MM.1S (cell line): ENCODE data around the gene APOA1.

Experiments used
- DNase-seq: peaks from one replicate; pipeline ENCODE4 v3.0.0-alpha.2; 2015
- H2AFZ ChIP-seq: fragments of 300-600 bp; sonication (generic); 2 replicates; pipeline ENCODE4 v1.6.0; 2016; ENCODE audit warnings: antibody characterized with exemption, low read length
- H3F3A ChIP-seq: fragments of 300-600 bp; sonication (generic); 2 replicates; pipeline ENCODE4 v1.6.1; 2016; ENCODE audit warnings: mild to moderate bottlenecking, antibody characterized with exemption, low read length, moderate library complexity, mixed read lengths; ENCODE audit not compliant: insufficient read depth
- H3K27ac ChIP-seq: fragments of 300-600 bp; sonication (generic); 2 replicates; pipeline ENCODE4 v1.5.1; 2016; ENCODE audit warnings: mild to moderate bottlenecking, low read length
- H3K27me3 ChIP-seq: fragments of 300-600 bp; sonication (generic); replicated peaks from 2 replicates; pipeline ENCODE4 v1.6.0; 2016; ENCODE audit warnings: low read length; ENCODE audit not compliant: insufficient read depth
- H3K36me3 ChIP-seq: fragments of 300-600 bp; sonication (generic); replicated peaks from 2 replicates; pipeline ENCODE4 v1.6.1; 2016; ENCODE audit warnings: mild to moderate bottlenecking, low read length, mixed read lengths; ENCODE audit not compliant: insufficient read depth
- H3K4me1 ChIP-seq: fragments of 300-600 bp; sonication (generic); 2 replicates; pipeline ENCODE4 v1.6.1; 2016; ENCODE audit warnings: low read length, mixed read lengths
- H3K4me2 ChIP-seq: fragments of 300-600 bp; sonication (generic); 2 replicates; pipeline ENCODE4 v1.6.0; 2016; ENCODE audit warnings: low read depth, low read length
- H3K4me3 ChIP-seq: fragments of 300-600 bp; sonication (generic); 2 replicates; pipeline ENCODE4 v1.5.1; 2016; ENCODE audit warnings: low read length, mixed read lengths
- H3K79me2 ChIP-seq: fragments of 300-600 bp; sonication (generic); 2 replicates; pipeline ENCODE4 v1.6.1; 2016; ENCODE audit warnings: mixed run types, low read length, mixed read lengths
- H3K9ac ChIP-seq: fragments of 300-600 bp; sonication (generic); 2 replicates; pipeline ENCODE4 v1.6.1; 2016; ENCODE audit warnings: low read length, mixed read lengths
- H3K9me2 ChIP-seq: fragments of 300-600 bp; sonication (generic); replicated peaks from 2 replicates; pipeline ENCODE4 v1.6.1; 2016; ENCODE audit warnings: mild to moderate bottlenecking, low read length, mixed read lengths; ENCODE audit not compliant: insufficient read depth
- H3K9me3 ChIP-seq: fragments of 300-600 bp; sonication (generic); replicated peaks from 2 replicates; pipeline ENCODE4 v1.6.1; 2016; ENCODE audit warnings: mild to moderate bottlenecking, low read length, mixed read lengths; ENCODE audit not compliant: insufficient read depth
- H4K20me1 ChIP-seq: fragments of 300-600 bp; sonication (generic); 2 replicates; pipeline ENCODE4 v1.6.1; 2016; ENCODE audit warnings: mild to moderate bottlenecking, low read length, moderate library complexity, mixed read lengths; ENCODE audit not compliant: insufficient read depth
- EZH2 ChIP-seq: fragments of 300-600 bp; sonication (generic); optimal IDR thresholded peaks from 2 replicates; pipeline ENCODE3; 2017; ENCODE audit warnings: low read depth, mild to moderate bottlenecking, antibody characterized with exemption, low read length, mixed read lengths
- EZH2phosphoT487 ChIP-seq: fragments of 300-600 bp; sonication (generic); IDR thresholded peaks from 2 replicates; pipeline ENCODE4 v1.6.1; 2018; ENCODE audit warnings: antibody characterized with exemption, low read length
- TF ChIP-seq, protein P1 (sequence below): fragments of 300-600 bp; sonication (generic); IDR thresholded peaks from 2 replicates; pipeline ENCODE4 v1.5.1; 2016; ENCODE audit warnings: antibody characterized with exemption, low read length, mixed read lengths

Gene APOA1

DNA sequence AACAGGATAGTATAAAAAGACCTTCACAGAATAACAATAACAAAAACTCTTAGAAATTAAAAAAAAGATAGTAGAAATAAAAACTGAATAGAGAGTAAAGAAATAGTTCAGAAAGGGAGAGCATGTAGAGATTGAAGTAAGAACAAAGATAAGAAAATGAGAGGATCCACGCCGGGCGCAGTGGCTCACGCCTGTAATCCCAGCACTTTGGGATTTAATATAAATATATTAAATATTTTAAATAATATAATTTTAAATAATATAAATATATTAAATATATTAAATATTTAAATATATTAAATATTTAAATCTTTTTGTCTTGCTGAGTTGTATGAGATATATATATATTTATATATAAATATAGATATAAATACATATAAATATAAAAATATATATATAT lies 25.3 kb downstream of the APOA1 start:
- H3K4me1 ChIP-seq = no peaks in the 10 kb centered on the region
- H4K20me1 ChIP-seq = no peaks in the 10 kb centered on the region
- no peaks in the 10 kb centered on the region for H3K27me3 ChIP-seq
- H3K9ac ChIP-seq = no peak overlapping the region
- no peak overlapping the region for H3K27ac ChIP-seq
- TF ChIP-seq EZH2 (no peak), EZH2phosphoT487 (no peak)
- TF ChIP-seq, protein P1, sequence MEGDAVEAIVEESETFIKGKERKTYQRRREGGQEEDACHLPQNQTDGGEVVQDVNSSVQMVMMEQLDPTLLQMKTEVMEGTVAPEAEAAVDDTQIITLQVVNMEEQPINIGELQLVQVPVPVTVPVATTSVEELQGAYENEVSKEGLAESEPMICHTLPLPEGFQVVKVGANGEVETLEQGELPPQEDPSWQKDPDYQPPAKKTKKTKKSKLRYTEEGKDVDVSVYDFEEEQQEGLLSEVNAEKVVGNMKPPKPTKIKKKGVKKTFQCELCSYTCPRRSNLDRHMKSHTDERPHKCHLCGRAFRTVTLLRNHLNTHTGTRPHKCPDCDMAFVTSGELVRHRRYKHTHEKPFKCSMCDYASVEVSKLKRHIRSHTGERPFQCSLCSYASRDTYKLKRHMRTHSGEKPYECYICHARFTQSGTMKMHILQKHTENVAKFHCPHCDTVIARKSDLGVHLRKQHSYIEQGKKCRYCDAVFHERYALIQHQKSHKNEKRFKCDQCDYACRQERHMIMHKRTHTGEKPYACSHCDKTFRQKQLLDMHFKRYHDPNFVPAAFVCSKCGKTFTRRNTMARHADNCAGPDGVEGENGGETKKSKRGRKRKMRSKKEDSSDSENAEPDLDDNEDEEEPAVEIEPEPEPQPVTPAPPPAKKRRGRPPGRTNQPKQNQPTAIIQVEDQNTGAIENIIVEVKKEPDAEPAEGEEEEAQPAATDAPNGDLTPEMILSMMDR = no peak
- H3K79me2 ChIP-seq = no peaks in the 10 kb centered on the region
- no peak for DNase-seq
- no peaks in the 10 kb centered on the region for H3K9me3 ChIP-seq
- no peak overlapping the region for H3K4me2 ChIP-seq
- H3K36me3 ChIP-seq = no peaks in the 10 kb centered on the region
- H3K9me2 ChIP-seq = no peaks in the 10 kb centered on the region
- no peak overlapping the region for H3K4me3 ChIP-seq
- H2AFZ ChIP-seq = no peak overlapping the region
- H3F3A ChIP-seq = no peaks in the 10 kb centered on the region

DNA sequence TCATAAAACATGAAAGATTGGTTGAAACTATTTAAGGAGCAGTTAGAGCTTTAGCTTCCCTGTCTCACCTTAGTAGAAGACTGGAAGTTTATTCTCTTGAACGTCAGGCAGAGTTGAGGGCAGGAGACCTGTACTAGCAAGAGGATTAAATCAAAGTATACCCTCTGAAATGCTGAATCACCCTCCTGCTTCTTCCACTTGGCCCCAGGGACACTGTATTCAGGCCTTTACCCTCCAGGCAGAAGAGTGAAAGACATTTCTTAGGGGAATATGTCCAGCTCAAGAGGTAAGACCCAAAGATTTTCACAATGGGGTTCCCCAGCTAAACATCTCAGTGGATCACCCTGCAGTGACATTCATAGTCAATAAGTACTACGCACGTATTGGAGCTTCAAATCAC lies 26.2 kb downstream of the APOA1 start:
- no peak overlapping the region for H2AFZ ChIP-seq
- no peak overlapping the region for H3K4me3 ChIP-seq
- H3K9ac ChIP-seq = no peak overlapping the region
- H3K27me3 ChIP-seq = no peaks in the 10 kb centered on the region
- no peak overlapping the region for H3K27ac ChIP-seq
- no peak for TF ChIP-seq EZH2phosphoT487
- TF ChIP-seq, protein P1 = no peak
- no peak for TF ChIP-seq EZH2
- no peaks in the 10 kb centered on the region for H3F3A ChIP-seq
- DNase-seq = no peak
- H3K4me2 ChIP-seq = no peak overlapping the region
- no peaks in the 10 kb centered on the region for H3K79me2 ChIP-seq
- no peaks in the 10 kb centered on the region for H3K4me1 ChIP-seq
- no peaks in the 10 kb centered on the region for H3K36me3 ChIP-seq
- no peaks in the 10 kb centered on the region for H3K9me2 ChIP-seq
- H4K20me1 ChIP-seq = no peaks in the 10 kb centered on the region
- no peaks in the 10 kb centered on the region for H3K9me3 ChIP-seq

DNA sequence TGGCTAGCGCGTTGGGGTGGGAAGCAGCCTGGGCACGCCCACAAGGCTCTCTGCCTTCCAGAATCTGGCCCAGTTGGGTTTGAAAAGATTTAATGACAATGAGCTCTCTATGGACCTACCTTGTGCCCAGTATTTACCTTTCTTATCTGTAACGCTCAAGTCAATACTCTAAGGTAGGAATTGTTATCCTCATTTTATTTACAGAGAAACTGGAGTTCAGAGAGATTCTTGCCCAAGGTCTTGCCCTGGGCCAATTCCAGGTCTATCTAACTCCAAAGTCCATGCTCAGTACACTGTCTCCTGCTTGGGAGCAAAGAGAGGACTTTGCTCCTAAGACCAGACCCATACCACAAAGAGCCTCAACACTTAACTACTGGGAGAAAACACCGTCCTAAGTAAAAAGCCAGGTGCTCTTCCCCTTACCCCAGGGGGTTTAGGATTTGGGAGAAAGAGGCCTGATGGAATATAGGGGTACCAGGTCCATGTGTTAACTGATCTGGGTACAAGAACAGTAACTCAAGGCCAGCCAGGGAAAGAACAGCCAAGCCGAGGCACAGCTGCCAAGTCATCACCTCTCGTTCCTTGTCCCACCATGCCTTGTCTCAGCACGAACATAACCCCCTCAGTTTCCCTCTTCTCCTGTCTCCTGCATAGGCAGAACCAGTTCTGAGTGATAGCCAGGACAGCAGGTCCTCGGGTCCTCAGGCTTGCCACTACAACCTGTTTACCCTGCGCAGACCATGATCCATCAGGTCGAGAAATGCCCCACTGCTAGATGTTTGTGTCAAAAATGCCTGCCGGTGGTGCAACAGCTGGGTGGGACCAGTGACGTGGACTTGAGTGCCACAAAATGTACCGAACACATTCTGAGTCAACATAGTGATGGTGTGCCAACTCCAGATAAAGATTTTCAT lies 28.9 kb downstream of the APOA1 start:
- H2AFZ ChIP-seq = no peak overlapping the region
- no peak overlapping the region for H3K27ac ChIP-seq
- H3F3A ChIP-seq = no peaks in the 10 kb centered on the region
- H3K4me3 ChIP-seq = no peak overlapping the region
- H3K4me1 ChIP-seq = no peaks in the 10 kb centered on the region
- H3K4me2 ChIP-seq = no peak overlapping the region
- no peaks in the 10 kb centered on the region for H3K9me3 ChIP-seq
- H3K79me2 ChIP-seq = no peaks in the 10 kb centered on the region
- H3K36me3 ChIP-seq = no peaks in the 10 kb centered on the region
- no peak overlapping the region for H3K9ac ChIP-seq
- H3K9me2 ChIP-seq = no peaks in the 10 kb centered on the region
- H3K27me3 ChIP-seq = no peaks in the 10 kb centered on the region
- H4K20me1 ChIP-seq = no peaks in the 10 kb centered on the region
- no peak for DNase-seq
- TF ChIP-seq EZH2 (no peak), EZH2phosphoT487 (no peak)
- TF ChIP-seq, protein P1 = no peak
